Measurements from ENCODE around the gene PLBD2.

Gene PLBD2

GRCh38 chr12:113374823-113375428, 16.5 kb downstream of the PLBD2 start:
- TF ChIP-seq, protein P1, sequence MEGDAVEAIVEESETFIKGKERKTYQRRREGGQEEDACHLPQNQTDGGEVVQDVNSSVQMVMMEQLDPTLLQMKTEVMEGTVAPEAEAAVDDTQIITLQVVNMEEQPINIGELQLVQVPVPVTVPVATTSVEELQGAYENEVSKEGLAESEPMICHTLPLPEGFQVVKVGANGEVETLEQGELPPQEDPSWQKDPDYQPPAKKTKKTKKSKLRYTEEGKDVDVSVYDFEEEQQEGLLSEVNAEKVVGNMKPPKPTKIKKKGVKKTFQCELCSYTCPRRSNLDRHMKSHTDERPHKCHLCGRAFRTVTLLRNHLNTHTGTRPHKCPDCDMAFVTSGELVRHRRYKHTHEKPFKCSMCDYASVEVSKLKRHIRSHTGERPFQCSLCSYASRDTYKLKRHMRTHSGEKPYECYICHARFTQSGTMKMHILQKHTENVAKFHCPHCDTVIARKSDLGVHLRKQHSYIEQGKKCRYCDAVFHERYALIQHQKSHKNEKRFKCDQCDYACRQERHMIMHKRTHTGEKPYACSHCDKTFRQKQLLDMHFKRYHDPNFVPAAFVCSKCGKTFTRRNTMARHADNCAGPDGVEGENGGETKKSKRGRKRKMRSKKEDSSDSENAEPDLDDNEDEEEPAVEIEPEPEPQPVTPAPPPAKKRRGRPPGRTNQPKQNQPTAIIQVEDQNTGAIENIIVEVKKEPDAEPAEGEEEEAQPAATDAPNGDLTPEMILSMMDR (IDR thresholded peaks at IDR 0.05; ENCODE audit: low read depth, low read length): no peak
- no peak for DNase-seq (ENCODE audit: low read depth in 2 of 2)
- no peak overlapping the region for H3K4me3 ChIP-seq (replicated peaks in 1 of 2; ENCODE audit: low read depth in 2 of 2, low read length in 2 of 2)

DNA sequence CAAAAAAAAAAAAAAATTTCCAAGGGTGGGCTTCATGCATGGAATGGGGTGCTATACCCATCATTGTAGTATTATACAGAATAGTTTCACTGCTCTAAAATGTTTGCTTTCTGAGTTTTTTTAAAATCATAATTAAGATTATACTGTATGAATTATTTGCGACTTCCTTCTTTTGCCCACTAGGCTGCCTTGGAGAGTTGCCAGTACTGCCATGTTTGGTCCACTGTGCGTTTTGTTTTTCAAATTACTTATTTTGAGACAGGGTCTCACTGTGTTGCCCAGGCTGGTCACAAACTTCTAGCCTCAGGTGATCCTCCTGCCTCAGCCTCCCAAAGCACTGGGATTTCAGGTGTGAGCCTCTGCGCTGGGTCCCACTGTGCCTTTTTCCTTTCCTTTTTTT, 19.9 kb downstream of the PLBD2 start:
- DNase-seq (ENCODE audit: low read depth in 2 of 2): no peak
- TF ChIP-seq, protein P1 (IDR thresholded peaks at IDR 0.05; ENCODE audit: low read depth, low read length): no peak
- H3K4me3 ChIP-seq (replicated peaks in 1 of 2; ENCODE audit: low read depth in 2 of 2, low read length in 2 of 2): no peak overlapping the region

DNA sequence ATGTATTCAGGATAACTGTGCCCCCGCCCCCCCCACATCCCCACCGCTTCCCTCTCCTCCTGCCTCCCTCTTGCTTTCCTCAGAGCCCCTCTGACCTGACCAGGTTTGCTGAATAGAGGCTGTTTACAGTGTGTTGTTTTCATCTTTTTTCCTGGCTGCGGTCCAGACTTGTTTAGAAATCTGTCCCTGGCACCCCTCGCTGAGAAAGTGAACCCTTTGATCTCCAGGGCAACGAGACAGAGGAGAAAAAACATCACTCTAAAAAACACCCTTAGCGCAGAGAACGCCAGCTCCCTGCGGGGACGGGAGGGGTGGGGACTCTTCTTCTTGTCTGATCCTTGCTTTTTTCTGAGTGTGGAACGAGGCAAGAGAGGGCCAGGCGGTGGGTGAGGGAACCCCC, 22.8 kb downstream of the PLBD2 start:
- DNase-seq (ENCODE audit: low read depth in 2 of 2): no peak
- TF ChIP-seq, protein P1 (IDR thresholded peaks at IDR 0.05; ENCODE audit: low read depth, low read length): no peak
- H3K4me3 ChIP-seq (replicated peaks in 1 of 2; ENCODE audit: low read depth in 2 of 2, low read length in 2 of 2): no peak overlapping the region

GRCh38 chr12:113382206-113382605, 23.8 kb downstream of the PLBD2 start:
- TF ChIP-seq, protein P1 (IDR thresholded peaks at IDR 0.05; ENCODE audit: low read depth, low read length): no peak
- H3K4me3 ChIP-seq (replicated peaks in 1 of 2; ENCODE audit: low read depth in 2 of 2, low read length in 2 of 2): no peak overlapping the region
- DNase-seq (ENCODE audit: low read depth in 2 of 2): no peak

DNA sequence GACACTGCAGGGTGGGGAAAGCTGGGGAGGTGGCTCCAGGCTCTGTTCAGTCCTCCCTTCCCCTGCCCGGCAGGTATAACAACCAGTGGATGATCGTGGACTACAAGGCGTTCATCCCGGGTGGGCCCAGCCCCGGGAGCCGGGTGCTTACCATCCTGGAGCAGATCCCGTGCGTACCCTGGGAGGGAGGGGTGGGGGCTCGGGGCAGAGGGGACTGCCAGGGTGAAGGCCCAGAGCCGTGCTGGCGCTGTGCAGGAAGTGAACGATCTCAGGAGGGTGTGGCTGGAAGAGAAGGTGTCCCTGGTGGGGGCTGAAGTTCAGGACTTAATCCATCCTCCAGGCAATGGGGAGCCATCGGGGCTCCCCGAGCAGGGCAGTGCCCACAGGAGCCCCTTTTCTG, 26.4 kb downstream of the PLBD2 start:
- no peak for DNase-seq (ENCODE audit: low read depth in 2 of 2)
- no peak overlapping the region for H3K4me3 ChIP-seq (replicated peaks in 1 of 2; ENCODE audit: low read depth in 2 of 2, low read length in 2 of 2)
- TF ChIP-seq, protein P1 (IDR thresholded peaks at IDR 0.05; ENCODE audit: low read depth, low read length): no peak

DNA sequence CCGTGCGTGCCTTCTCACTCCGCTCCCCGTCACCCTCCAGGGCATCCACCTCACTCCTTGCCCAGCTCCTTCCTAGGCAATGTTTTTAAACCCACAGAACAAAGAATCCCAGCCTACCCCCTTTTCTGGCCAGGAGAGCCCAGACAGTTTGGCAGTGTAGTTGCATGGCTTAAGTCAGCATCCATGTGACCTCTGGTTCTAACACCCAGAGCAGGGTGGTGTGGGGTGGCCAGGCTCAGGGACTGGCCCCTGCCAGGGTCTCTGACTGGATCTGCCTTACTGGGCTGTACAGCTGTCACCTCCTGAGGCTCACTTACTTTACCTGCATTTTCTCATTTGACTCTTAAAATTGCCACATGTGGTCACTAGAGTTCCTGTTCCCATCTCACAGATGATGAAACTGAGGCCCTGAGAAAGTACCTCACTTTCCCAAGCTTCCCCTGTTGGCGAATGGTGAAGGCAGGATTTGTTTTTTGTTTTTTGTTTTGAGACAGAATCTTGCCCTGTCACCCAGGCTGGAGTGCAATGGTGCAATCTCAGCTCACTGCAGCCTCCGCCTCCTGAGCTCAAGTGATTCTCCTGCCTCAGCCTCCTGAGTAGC, 27.0 kb downstream of the PLBD2 start:
- TF ChIP-seq, protein P1 (IDR thresholded peaks at IDR 0.05; ENCODE audit: low read depth, low read length): no peak
- no peak for DNase-seq (ENCODE audit: low read depth in 2 of 2)
- H3K4me3 ChIP-seq (replicated peaks in 1 of 2; ENCODE audit: low read depth in 2 of 2, low read length in 2 of 2): no peak overlapping the region

Data from cardiac fibroblast (primary cell).